H9 (cell line): ENCODE data around the gene APLP2. TPM values are rescaled to one million over a fixed set of nuclear protein-coding genes. Genes with fewer than 3 reads are reported as not detected.

Source experiments
- DNase-seq: peaks from one replicate; pipeline ENCODE4 v3.0.0-alpha.2; 2017
- H2AFZ ChIP-seq: one replicate; pipeline ENCODE4 v1.6.1; 2013; ENCODE audit warnings: mild to moderate bottlenecking, low read length, control low read depth, moderate library complexity
- H2AK5ac ChIP-seq: 2 replicates; pipeline ENCODE4 v1.6.1; 2013; ENCODE audit warnings: low read length, control low read depth, mixed read lengths; ENCODE audit not compliant: insufficient read length
- H2BK120ac ChIP-seq: one replicate; pipeline ENCODE4 v1.6.1; 2013; ENCODE audit warnings: low read depth, mild to moderate bottlenecking, low read length, control low read depth, inconsistent platforms; ENCODE audit not compliant: poor library complexity, severe bottlenecking
- H2BK12ac ChIP-seq: 2 replicates; pipeline ENCODE4 v1.6.1; 2013; ENCODE audit warnings: low read length, control low read depth, mixed read lengths, low read depth; ENCODE audit not compliant: insufficient read length
- H2BK15ac ChIP-seq: 2 replicates; pipeline ENCODE4 v1.6.1; 2013; ENCODE audit warnings: low read depth, low read length, control low read depth
- H2BK20ac ChIP-seq: one replicate; pipeline ENCODE4 v1.6.1; 2013; ENCODE audit warnings: low read depth, mild to moderate bottlenecking, low read length, control low read depth, inconsistent platforms; ENCODE audit not compliant: poor library complexity, severe bottlenecking
- H2BK5ac ChIP-seq: 2 replicates; pipeline ENCODE4 v1.6.1; 2013; ENCODE audit warnings: low read length, control low read depth, mixed read lengths; ENCODE audit not compliant: insufficient read length
- H3K14ac ChIP-seq: 2 replicates; pipeline ENCODE4 v1.6.1; 2013; ENCODE audit warnings: low read length, control low read depth; ENCODE audit not compliant: insufficient read depth
- H3K18ac ChIP-seq: 2 replicates; pipeline ENCODE4 v1.6.1; 2013; ENCODE audit warnings: low read depth, mild to moderate bottlenecking, mixed read lengths, low read length, control low read depth; ENCODE audit not compliant: insufficient read length
- H3K23ac ChIP-seq: 2 replicates; pipeline ENCODE4 v1.6.1; 2013; ENCODE audit warnings: low read length, control low read depth, mixed read lengths, low read depth; ENCODE audit not compliant: insufficient read length
- H3K23me2 ChIP-seq: 2 replicates; pipeline ENCODE4 v1.6.1; 2013; ENCODE audit warnings: low read depth, mild to moderate bottlenecking, mixed read lengths, low read length, control low read depth; ENCODE audit not compliant: insufficient read length, poor library complexity, severe bottlenecking
- H3K27ac ChIP-seq: 2 replicates; pipeline ENCODE4 v1.5.1; 2013; ENCODE audit warnings: low read length, control low read depth, mixed read lengths, low read depth; ENCODE audit not compliant: insufficient read length
- H3K27me3 ChIP-seq: 2 replicates; pipeline ENCODE4 v1.6.1; 2013; ENCODE audit warnings: low read length, control low read depth, inconsistent platforms; ENCODE audit not compliant: insufficient read depth
- H3K4ac ChIP-seq: 2 replicates; pipeline ENCODE4 v1.6.1; 2013; ENCODE audit warnings: low read depth, mild to moderate bottlenecking, control low read depth, inconsistent platforms, low read length, moderate library complexity
- H3K4me1 ChIP-seq: 2 replicates; pipeline ENCODE4 v1.6.1; 2013; ENCODE audit warnings: low read length, control low read depth, inconsistent platforms; ENCODE audit not compliant: insufficient read depth
- H3K4me2 ChIP-seq: 2 replicates; pipeline ENCODE4 v1.6.1; 2013; ENCODE audit warnings: low read length, control low read depth, mixed read lengths; ENCODE audit not compliant: insufficient read length, insufficient read depth
- H3K56ac ChIP-seq: 2 replicates; pipeline ENCODE4 v1.6.1; 2013; ENCODE audit warnings: low read depth, mild to moderate bottlenecking, mixed read lengths, low read length, control low read depth; ENCODE audit not compliant: insufficient read length
- H3K79me1 ChIP-seq: 2 replicates; pipeline ENCODE4 v1.6.1; 2013; ENCODE audit warnings: low read depth, mild to moderate bottlenecking, moderate library complexity, low read length, control low read depth, inconsistent platforms; ENCODE audit not compliant: insufficient read depth, poor library complexity, severe bottlenecking
- H3K79me2 ChIP-seq: 2 replicates; pipeline ENCODE4 v1.6.1; 2013; ENCODE audit warnings: low read length, control low read depth, inconsistent platforms; ENCODE audit not compliant: insufficient read depth
- H3K9ac ChIP-seq: 2 replicates; pipeline ENCODE4 v1.6.1; 2013; ENCODE audit warnings: low read length, control low read depth, mixed read lengths; ENCODE audit not compliant: insufficient read length; ENCODE audit errors: extremely low read depth
- H3K9me3 ChIP-seq: one replicate; pipeline ENCODE4 v1.6.1; 2013; ENCODE audit warnings: low read depth, low read length, inconsistent platforms; ENCODE audit not compliant: control insufficient read depth
- H3T11ph ChIP-seq: one replicate; pipeline ENCODE4 v1.6.1; 2013; ENCODE audit warnings: mild to moderate bottlenecking, low read length, control low read depth, inconsistent platforms
- H4K20me1 ChIP-seq: one replicate; pipeline ENCODE4 v1.6.1; 2013; ENCODE audit not compliant: control insufficient read depth, insufficient read length, insufficient read depth
- H4K5ac ChIP-seq: 2 replicates; pipeline ENCODE4 v1.6.1; 2013; ENCODE audit warnings: low read depth, mild to moderate bottlenecking, mixed read lengths, low read length, control low read depth; ENCODE audit not compliant: insufficient read length
- H4K8ac ChIP-seq: replicated peaks from 2 replicates; pipeline ENCODE4 v1.6.1; 2013; ENCODE audit warnings: low read length, control low read depth, mixed read lengths, low read depth; ENCODE audit not compliant: insufficient read length
- H4K91ac ChIP-seq: 2 replicates; pipeline ENCODE4 v1.6.1; 2013; ENCODE audit warnings: low read depth, mild to moderate bottlenecking, moderate library complexity, mixed read lengths, low read length, control low read depth; ENCODE audit not compliant: insufficient read length
- H3K27ac Mint-ChIP-seq, 3 experiments: 2 replicates in 2 of 3; 3 replicates in 1 of 3; pipeline ENCODE4 v1.8.0; 2020 to 2021; ENCODE audit warnings: mixed read lengths in 3 of 3, mild to moderate bottlenecking in 1 of 3, moderate library complexity in 1 of 3
- H3K27me3 Mint-ChIP-seq: 2 replicates; pipeline ENCODE4 v1.8.0; 2021; ENCODE audit warnings: low read depth, mild to moderate bottlenecking, moderate library complexity, mixed read lengths
- H3K36me3 Mint-ChIP-seq, 3 experiments: 2 replicates in 2 of 3; 3 replicates in 1 of 3; pipeline ENCODE4 v1.8.0; 2020 to 2021; ENCODE audit warnings: low read depth in 3 of 3, mixed read lengths in 3 of 3; ENCODE audit not compliant: insufficient read depth in 1 of 3
- H3K4me1 Mint-ChIP-seq, 2 experiments: 2 replicates each; pipeline ENCODE4 v1.8.0; 2020; ENCODE audit warnings: mixed read lengths in 2 of 2
- H3K4me3 Mint-ChIP-seq, 2 experiments: 2 replicates in 1 of 2; 3 replicates in 1 of 2; pipeline ENCODE4 v1.8.0; 2020 to 2021; ENCODE audit warnings: mild to moderate bottlenecking in 2 of 2, mixed read lengths in 2 of 2, moderate library complexity in 1 of 2
- H3K9me3 Mint-ChIP-seq, 2 experiments: 2 replicates in 1 of 2; 3 replicates in 1 of 2; pipeline ENCODE4 v1.8.0; 2020; ENCODE audit warnings: mild to moderate bottlenecking in 2 of 2, mixed read lengths in 2 of 2, moderate library complexity in 1 of 2
- WGBS: extraction: QIAGEN DNeasy Blood & Tissue Kit; methylation state at CpG from one replicate; pipeline ENCODE4 v1.1.7; 2013; ENCODE audit warnings: missing lambda C conversion rate, low lambda C conversion rate, mixed read lengths; ENCODE audit not compliant: insufficient read length; ENCODE audit errors: extremely low coverage; 5-methylcytosine and 5-hydroxymethylcytosine counted together
- total RNA-seq: library from RNA; stranded (reverse); gene quantifications from 2 replicates; pipeline ENCODE4 v1.2.1, GENCODE V29; 2021
- TF ChIP-seq, protein P1 (sequence below): fragments of 200-600 bp; sonication (generic); conservative IDR thresholded peaks from 3 replicates; pipeline ENCODE4 v1.8.0; 2021; ENCODE audit warnings: antibody characterized with exemption, mild to moderate bottlenecking

The APLP2 gene
- total RNA-seq, 1 experiment from 2014 or later = 328 TPM

DNA sequence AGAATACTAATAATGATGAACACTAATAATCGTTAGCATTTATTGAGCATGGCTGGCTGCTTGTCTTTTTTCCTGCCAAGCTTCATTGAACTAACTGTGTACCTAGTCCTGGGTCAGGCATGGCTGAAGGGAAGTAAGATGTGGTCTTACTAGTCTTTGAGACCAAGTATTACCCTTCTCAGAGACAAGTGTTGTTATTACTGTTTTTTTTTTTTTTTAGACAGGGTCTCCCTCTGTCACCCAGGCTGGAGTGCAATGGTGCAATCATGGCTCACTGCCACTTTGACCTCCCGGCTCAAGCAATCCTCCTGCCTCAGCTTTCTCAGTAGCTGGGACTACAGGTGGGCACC, 94.5 kb downstream of the APLP2 start:
- H3K4me3 Mint-ChIP-seq = no peak overlapping the region
- H2BK20ac ChIP-seq = no peak overlapping the region
- no peaks in the 10 kb centered on the region for H3K9me3 ChIP-seq
- no peak overlapping the region for H2BK120ac ChIP-seq
- H3K4ac ChIP-seq = no peak overlapping the region
- H2BK5ac ChIP-seq = no peak overlapping the region
- no peak overlapping the region for H2BK15ac ChIP-seq
- H3K27me3 ChIP-seq = peaks cover 13% of the 10 kb centered on the region; the same call in 1 of the 2 replicates
- no peaks in the 10 kb centered on the region for H4K20me1 ChIP-seq
- peaks cover 74% of the 10 kb centered on the region for H3K27me3 Mint-ChIP-seq
- no peak for DNase-seq
- H4K91ac ChIP-seq = no peak overlapping the region
- H3K4me2 ChIP-seq = no peak overlapping the region
- no peak overlapping the region for H2AFZ ChIP-seq
- H3K36me3 Mint-ChIP-seq = no peaks in the 10 kb centered on the region; a peak in 2 of 7 replicates
- H4K5ac ChIP-seq = no peak overlapping the region
- H3K18ac ChIP-seq = no peak overlapping the region
- H3K79me1 ChIP-seq = no peaks in the 10 kb centered on the region
- H2AK5ac ChIP-seq = no peak overlapping the region
- peaks cover 17 to 24% of the 10 kb centered on the region in 2 experiments for H3K4me1 Mint-ChIP-seq
- H3K27ac Mint-ChIP-seq = no peak overlapping the region
- no peak overlapping the region for H3T11ph ChIP-seq
- H4K8ac ChIP-seq = no peak overlapping the region
- H3K27ac ChIP-seq = no peak overlapping the region
- H3K9ac ChIP-seq = no peak overlapping the region
- H3K14ac ChIP-seq = no peak overlapping the region
- H3K4me1 ChIP-seq = no peaks in the 10 kb centered on the region
- H3K23ac ChIP-seq = no peak overlapping the region
- TF ChIP-seq, protein P1, sequence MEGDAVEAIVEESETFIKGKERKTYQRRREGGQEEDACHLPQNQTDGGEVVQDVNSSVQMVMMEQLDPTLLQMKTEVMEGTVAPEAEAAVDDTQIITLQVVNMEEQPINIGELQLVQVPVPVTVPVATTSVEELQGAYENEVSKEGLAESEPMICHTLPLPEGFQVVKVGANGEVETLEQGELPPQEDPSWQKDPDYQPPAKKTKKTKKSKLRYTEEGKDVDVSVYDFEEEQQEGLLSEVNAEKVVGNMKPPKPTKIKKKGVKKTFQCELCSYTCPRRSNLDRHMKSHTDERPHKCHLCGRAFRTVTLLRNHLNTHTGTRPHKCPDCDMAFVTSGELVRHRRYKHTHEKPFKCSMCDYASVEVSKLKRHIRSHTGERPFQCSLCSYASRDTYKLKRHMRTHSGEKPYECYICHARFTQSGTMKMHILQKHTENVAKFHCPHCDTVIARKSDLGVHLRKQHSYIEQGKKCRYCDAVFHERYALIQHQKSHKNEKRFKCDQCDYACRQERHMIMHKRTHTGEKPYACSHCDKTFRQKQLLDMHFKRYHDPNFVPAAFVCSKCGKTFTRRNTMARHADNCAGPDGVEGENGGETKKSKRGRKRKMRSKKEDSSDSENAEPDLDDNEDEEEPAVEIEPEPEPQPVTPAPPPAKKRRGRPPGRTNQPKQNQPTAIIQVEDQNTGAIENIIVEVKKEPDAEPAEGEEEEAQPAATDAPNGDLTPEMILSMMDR = no peak
- H3K9me3 Mint-ChIP-seq = no peaks in the 10 kb centered on the region
- H3K23me2 ChIP-seq = peaks cover 8% of the 10 kb centered on the region
- no CpG with 5 or more reads among the region's 2 CpGs for WGBS
- H3K79me2 ChIP-seq = no peaks in the 10 kb centered on the region
- H2BK12ac ChIP-seq = no peak overlapping the region
- no peak overlapping the region for H3K56ac ChIP-seq
